ENCODE data around the gene RAD51B.
A peak's percentile ranks its signal among the peaks of the same experiment; 100 is the strongest.

The RAD51B gene

GRCh38 chr14:68363843-68364767, 544.5 kb downstream of the RAD51B start:
- POLR2A ChIA-PET: no interaction called here
- TF ChIP-seq ZNF544 (tag by site-specific recombination; IDR thresholded peaks at IDR 0.05): no peak
- TF ChIP-seq ZIC2 (tag by site-specific recombination; IDR thresholded peaks at IDR 0.05): peak; percentile 45
- Histone ChIP-seq H3K4me3 (ENCODE audit: low read depth, low read length) (no peak overlapping the region), H3K27ac (ENCODE audit: extremely low read depth, low read depth, low read length) (no peak overlapping the region), H3K4me1 (ENCODE audit: control insufficient read depth, insufficient read depth, low read length) (peaks cover under 1% of the 10 kb centered on the region), H3K36me3 (ENCODE audit: control insufficient read depth in 2 of 2, insufficient read depth in 1 of 2, low read length in 2 of 2) (no peaks in the 10 kb centered on the region), H3K9me3 (ENCODE audit: control insufficient read depth, insufficient read depth, low read depth, low read length) (no peaks in the 10 kb centered on the region)
- CTCF ChIA-PET: interaction anchor here (0.7 kb wide), 1 partner anchor 452 kb away, joined by 3 read pairs; no protein-coding TSS in a partner anchor

DNA sequence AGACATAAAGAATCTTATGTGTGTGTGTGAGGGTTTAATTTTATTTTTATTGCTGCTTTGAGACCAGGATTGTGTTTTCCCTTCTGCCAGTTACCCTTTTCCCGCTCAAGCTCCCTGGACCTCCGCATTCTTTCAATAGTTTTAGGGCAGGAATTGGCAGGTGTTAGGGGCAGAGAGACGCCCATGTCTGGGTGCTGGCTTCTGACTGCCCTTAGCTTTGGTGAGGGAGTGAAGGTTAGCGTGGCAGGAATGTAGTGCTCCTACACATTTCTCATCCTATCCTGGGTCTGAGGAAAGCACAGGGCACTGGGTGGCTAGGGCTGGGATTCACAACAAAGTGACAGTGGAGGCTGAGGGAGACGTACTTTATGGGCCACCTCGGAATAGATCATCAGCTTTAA, 545.2 kb downstream of the RAD51B start:
- CTCF ChIA-PET: no interaction called here
- no peak for TF ChIP-seq ZNF792 (tag by site-specific recombination; IDR thresholded peaks at IDR 0.05)
- TF ChIP-seq, protein P1, sequence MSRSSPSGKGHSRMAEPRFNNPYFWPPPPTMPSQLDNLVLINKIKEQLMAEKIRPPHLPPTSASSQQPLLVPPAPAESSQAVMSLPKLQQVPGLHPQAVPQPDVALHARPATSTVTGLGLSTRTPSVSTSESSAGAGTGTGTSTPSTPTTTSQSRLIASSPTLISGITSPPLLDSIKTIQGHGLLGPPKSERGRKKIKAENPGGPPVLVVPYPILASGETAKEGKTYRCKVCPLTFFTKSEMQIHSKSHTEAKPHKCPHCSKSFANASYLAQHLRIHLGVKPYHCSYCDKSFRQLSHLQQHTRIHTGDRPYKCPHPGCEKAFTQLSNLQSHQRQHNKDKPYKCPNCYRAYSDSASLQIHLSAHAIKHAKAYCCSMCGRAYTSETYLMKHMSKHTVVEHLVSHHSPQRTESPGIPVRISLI (tag by site-specific recombination; IDR thresholded peaks at IDR 0.05): no peak
- no peak for TF ChIP-seq ZBTB17 (tag by site-specific recombination; IDR thresholded peaks at IDR 0.05)
- no peak for TF ChIP-seq ZSCAN16 (tag by site-specific recombination; IDR thresholded peaks at IDR 0.05)
- TF ChIP-seq ZFP41 (tag by site-specific recombination; IDR thresholded peaks at IDR 0.05; ENCODE audit: borderline replicate concordance): no peak
- TF ChIP-seq WT1 (tag by site-specific recombination; IDR thresholded peaks at IDR 0.05): no peak
- TF ChIP-seq, protein P2, sequence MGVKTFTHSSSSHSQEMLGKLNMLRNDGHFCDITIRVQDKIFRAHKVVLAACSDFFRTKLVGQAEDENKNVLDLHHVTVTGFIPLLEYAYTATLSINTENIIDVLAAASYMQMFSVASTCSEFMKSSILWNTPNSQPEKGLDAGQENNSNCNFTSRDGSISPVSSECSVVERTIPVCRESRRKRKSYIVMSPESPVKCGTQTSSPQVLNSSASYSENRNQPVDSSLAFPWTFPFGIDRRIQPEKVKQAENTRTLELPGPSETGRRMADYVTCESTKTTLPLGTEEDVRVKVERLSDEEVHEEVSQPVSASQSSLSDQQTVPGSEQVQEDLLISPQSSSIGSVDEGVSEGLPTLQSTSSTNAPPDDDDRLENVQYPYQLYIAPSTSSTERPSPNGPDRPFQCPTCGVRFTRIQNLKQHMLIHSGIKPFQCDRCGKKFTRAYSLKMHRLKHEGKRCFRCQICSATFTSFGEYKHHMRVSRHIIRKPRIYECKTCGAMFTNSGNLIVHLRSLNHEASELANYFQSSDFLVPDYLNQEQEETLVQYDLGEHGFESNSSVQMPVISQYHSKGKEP (tag by site-specific recombination; IDR thresholded peaks at IDR 0.05): no peak
- TF ChIP-seq YY2 (tag by site-specific recombination; IDR thresholded peaks at IDR 0.05): no peak
- no peak for TF ChIP-seq ZNF629 (tag by site-specific recombination; IDR thresholded peaks at IDR 0.05)
- TF ChIP-seq ZNF433 (tag by site-specific recombination; IDR thresholded peaks at IDR 0.05; ENCODE audit: low read depth): no peak
- no peak for TF ChIP-seq SCRT1 (tag by site-specific recombination; IDR thresholded peaks at IDR 0.05; ENCODE audit: borderline replicate concordance)
- no peak for TF ChIP-seq ZBTB21 (tag by site-specific recombination; IDR thresholded peaks at IDR 0.05)
- TF ChIP-seq GLI2 (tag by site-specific recombination; IDR thresholded peaks at IDR 0.05; ENCODE audit: borderline replicate concordance, low read depth): no peak
- TF ChIP-seq, protein P3, sequence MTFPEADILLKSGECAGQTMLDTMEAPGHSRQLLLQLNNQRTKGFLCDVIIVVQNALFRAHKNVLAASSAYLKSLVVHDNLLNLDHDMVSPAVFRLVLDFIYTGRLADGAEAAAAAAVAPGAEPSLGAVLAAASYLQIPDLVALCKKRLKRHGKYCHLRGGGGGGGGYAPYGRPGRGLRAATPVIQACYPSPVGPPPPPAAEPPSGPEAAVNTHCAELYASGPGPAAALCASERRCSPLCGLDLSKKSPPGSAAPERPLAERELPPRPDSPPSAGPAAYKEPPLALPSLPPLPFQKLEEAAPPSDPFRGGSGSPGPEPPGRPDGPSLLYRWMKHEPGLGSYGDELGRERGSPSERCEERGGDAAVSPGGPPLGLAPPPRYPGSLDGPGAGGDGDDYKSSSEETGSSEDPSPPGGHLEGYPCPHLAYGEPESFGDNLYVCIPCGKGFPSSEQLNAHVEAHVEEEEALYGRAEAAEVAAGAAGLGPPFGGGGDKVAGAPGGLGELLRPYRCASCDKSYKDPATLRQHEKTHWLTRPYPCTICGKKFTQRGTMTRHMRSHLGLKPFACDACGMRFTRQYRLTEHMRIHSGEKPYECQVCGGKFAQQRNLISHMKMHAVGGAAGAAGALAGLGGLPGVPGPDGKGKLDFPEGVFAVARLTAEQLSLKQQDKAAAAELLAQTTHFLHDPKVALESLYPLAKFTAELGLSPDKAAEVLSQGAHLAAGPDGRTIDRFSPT (tag by site-specific recombination; IDR thresholded peaks at IDR 0.05): no peak
- TF ChIP-seq KLF16 (tag by site-specific recombination; IDR thresholded peaks at IDR 0.05): no peak
- POLR2A ChIA-PET: no interaction called here
- no peaks in the 10 kb centered on the region for H3K9me3 ChIP-seq (ENCODE audit: control insufficient read depth, insufficient read depth, low read depth, low read length)
- no peak overlapping the region for H3K27ac ChIP-seq (ENCODE audit: extremely low read depth, low read depth, low read length)
- no peaks in the 10 kb centered on the region; the same call in 1 of the 2 replicates for H3K4me1 ChIP-seq (ENCODE audit: control insufficient read depth, insufficient read depth, low read length)
- H3K36me3 ChIP-seq (ENCODE audit: control insufficient read depth in 2 of 2, insufficient read depth in 1 of 2, low read length in 2 of 2): no peaks in the 10 kb centered on the region
- H3K4me3 ChIP-seq (ENCODE audit: low read depth, low read length): no peak overlapping the region

Data from HEK293 (cell line).